Activated T-cell treated with anti-CD3 and anti-CD28 coated beads, Interleukin-2, amount 50 U/mL, for 72 hours (primary cell): ENCODE data around the gene RFPL2. TPM values are rescaled to one million over a fixed set of nuclear protein-coding genes. Genes with fewer than 3 reads are reported as not detected.
"Not testable (repeated sequence)": the region's sequence is repeated elsewhere in the genome, so short reads cannot be mapped to it uniquely, and the experiment has no call there.

Source experiments
- ATAC-seq, 2 donors: fragments of 150-1000 bp; cut with Tn5 transposase; replicated peaks in 1 of 2; 2 replicates each; pipeline ENCODE4 v1.10.0; 2021; ENCODE audit warnings: moderate library complexity in 2 of 2, mild to moderate bottlenecking in 1 of 2
- DNase-seq, 2 donors: peaks; one replicate each; pipeline ENCODE4 v3.0.0; 2021 to 2022; ENCODE audit warnings: mixed read lengths in 1 of 2
- H3K27ac Mint-ChIP-seq: one replicate; pipeline ENCODE4 v1.8.0; 2022; ENCODE audit warnings: mild to moderate bottlenecking, moderate library complexity, mixed read lengths
- H3K27me3 Mint-ChIP-seq: one replicate; pipeline ENCODE4 v1.8.0; 2022; ENCODE audit warnings: low read depth, mixed read lengths
- H3K36me3 Mint-ChIP-seq, 2 donors: one replicate each; pipeline ENCODE4 v1.8.0; 2022; ENCODE audit warnings: mixed read lengths in 2 of 2, mild to moderate bottlenecking in 1 of 2; ENCODE audit not compliant: insufficient read depth in 2 of 2
- H3K4me1 Mint-ChIP-seq: one replicate; pipeline ENCODE4 v1.8.0; 2022; ENCODE audit warnings: low read depth, mixed read lengths
- H3K4me3 Mint-ChIP-seq, 2 donors: one replicate each; pipeline ENCODE4 v1.8.0; 2022; ENCODE audit warnings: mild to moderate bottlenecking in 2 of 2, mixed read lengths in 2 of 2, moderate library complexity in 2 of 2
- H3K9me3 Mint-ChIP-seq, 2 donors: one replicate each; pipeline ENCODE4 v1.8.0; 2022; ENCODE audit warnings: mixed read lengths in 2 of 2
- total RNA-seq, 2 donors: library from RNA; stranded (reverse); gene quantifications; one replicate each; pipeline ENCODE4 v1.2.3, GENCODE V29; 2022

Gene RFPL2
- total RNA-seq, 2 donors from 2014 or later: 0.50 TPM; not detected in 1

- peaks cover 6% of the 10 kb centered on the region in 2 donors for H3K9me3 Mint-ChIP-seq
- no peaks in the 10 kb centered on the region for H3K27me3 Mint-ChIP-seq
- H3K27ac Mint-ChIP-seq: no peak overlapping the region
- H3K4me1 Mint-ChIP-seq: peaks cover 43% of the 10 kb centered on the region
- no peak overlapping the region for H3K4me3 Mint-ChIP-seq
- H3K36me3 Mint-ChIP-seq: peaks cover 2 to 3% of the 10 kb centered on the region in 2 donors
- peak in 1 of 2 donors; percentile 32 for ATAC-seq
- DNase-seq: no peak
Measured at GRCh38 chr22:32144496-32145274, 60.2 kb downstream of the RFPL2 start.

- H3K27me3 Mint-ChIP-seq: no peaks in the 10 kb centered on the region
- H3K9me3 Mint-ChIP-seq: peaks cover 6% of the 10 kb centered on the region in 2 donors
- peaks cover 49% of the 10 kb centered on the region for H3K4me1 Mint-ChIP-seq
- DNase-seq (no peak), ATAC-seq (peak; percentile 38 to 53)
- peaks cover 3% of the 10 kb centered on the region in 2 donors for H3K36me3 Mint-ChIP-seq
- H3K4me3 Mint-ChIP-seq: peak overlapping the region; percentile 31 to 56
- H3K27ac Mint-ChIP-seq: peak overlapping the region; percentile 31
Measured at GRCh38 chr22:32142600-32142999, 62.3 kb downstream of the RFPL2 start.

- not testable (repeated sequence) for H3K36me3 Mint-ChIP-seq, H3K27me3 Mint-ChIP-seq, H3K4me3 Mint-ChIP-seq, H3K9me3 Mint-ChIP-seq, H3K27ac Mint-ChIP-seq
- ATAC-seq (peak; percentile 54 to 67), DNase-seq (peak in 1 of 2 donors; percentile 13)
- H3K4me1 Mint-ChIP-seq: peaks cover 54% of the 10 kb centered on the region
Measured at GRCh38 chr22:32140688-32141087, 64.2 kb downstream of the RFPL2 start.

Other genes with a start within 250 kb of the RFPL2 start
- not detected for gene SLC5A1, start 161.8 kb downstream of the RFPL2 start, total RNA-seq
- gene C22orf42, start 45.8 kb downstream of the RFPL2 start, total RNA-seq: not detected
- gene SLC5A4, start 50.3 kb upstream of the RFPL2 start, total RNA-seq: not detected
- not detected for gene RFPL3, start 152.8 kb upstream of the RFPL2 start, total RNA-seq
- 100 to 1,000 TPM; 106 to 107 TPM for gene RTCB, start 207.2 kb upstream of the RFPL2 start, total RNA-seq